H9 (cell line): ENCODE measurements around the gene TAF1. TPM values are rescaled to one million over a fixed set of nuclear protein-coding genes. Genes with fewer than 3 reads are reported as not detected.
"Not testable (repeated sequence)": the region's sequence is repeated elsewhere in the genome, so short reads cannot be mapped to it uniquely, and the experiment has no call there.

Experiments
- DNase-seq: peaks from one replicate; pipeline ENCODE4 v3.0.0-alpha.2; 2017
- H2AFZ ChIP-seq: one replicate; pipeline ENCODE4 v1.6.1; 2013; ENCODE audit warnings: mild to moderate bottlenecking, low read length, control low read depth, moderate library complexity
- H2AK5ac ChIP-seq: 2 replicates; pipeline ENCODE4 v1.6.1; 2013; ENCODE audit warnings: low read length, control low read depth, mixed read lengths; ENCODE audit not compliant: insufficient read length
- H2BK120ac ChIP-seq: one replicate; pipeline ENCODE4 v1.6.1; 2013; ENCODE audit warnings: low read depth, mild to moderate bottlenecking, low read length, control low read depth, inconsistent platforms; ENCODE audit not compliant: poor library complexity, severe bottlenecking
- H2BK12ac ChIP-seq: 2 replicates; pipeline ENCODE4 v1.6.1; 2013; ENCODE audit warnings: low read length, control low read depth, mixed read lengths, low read depth; ENCODE audit not compliant: insufficient read length
- H2BK15ac ChIP-seq: 2 replicates; pipeline ENCODE4 v1.6.1; 2013; ENCODE audit warnings: low read depth, low read length, control low read depth
- H2BK20ac ChIP-seq: one replicate; pipeline ENCODE4 v1.6.1; 2013; ENCODE audit warnings: low read depth, mild to moderate bottlenecking, low read length, control low read depth, inconsistent platforms; ENCODE audit not compliant: poor library complexity, severe bottlenecking
- H2BK5ac ChIP-seq: 2 replicates; pipeline ENCODE4 v1.6.1; 2013; ENCODE audit warnings: low read length, control low read depth, mixed read lengths; ENCODE audit not compliant: insufficient read length
- H3K14ac ChIP-seq: 2 replicates; pipeline ENCODE4 v1.6.1; 2013; ENCODE audit warnings: low read length, control low read depth; ENCODE audit not compliant: insufficient read depth
- H3K18ac ChIP-seq: 2 replicates; pipeline ENCODE4 v1.6.1; 2013; ENCODE audit warnings: low read depth, mild to moderate bottlenecking, mixed read lengths, low read length, control low read depth; ENCODE audit not compliant: insufficient read length
- H3K23ac ChIP-seq: 2 replicates; pipeline ENCODE4 v1.6.1; 2013; ENCODE audit warnings: low read length, control low read depth, mixed read lengths, low read depth; ENCODE audit not compliant: insufficient read length
- H3K23me2 ChIP-seq: 2 replicates; pipeline ENCODE4 v1.6.1; 2013; ENCODE audit warnings: low read depth, mild to moderate bottlenecking, mixed read lengths, low read length, control low read depth; ENCODE audit not compliant: insufficient read length, poor library complexity, severe bottlenecking
- H3K27ac ChIP-seq: 2 replicates; pipeline ENCODE4 v1.5.1; 2013; ENCODE audit warnings: low read length, control low read depth, mixed read lengths, low read depth; ENCODE audit not compliant: insufficient read length
- H3K27me3 ChIP-seq: 2 replicates; pipeline ENCODE4 v1.6.1; 2013; ENCODE audit warnings: low read length, control low read depth, inconsistent platforms; ENCODE audit not compliant: insufficient read depth
- H3K4ac ChIP-seq: 2 replicates; pipeline ENCODE4 v1.6.1; 2013; ENCODE audit warnings: low read depth, mild to moderate bottlenecking, control low read depth, inconsistent platforms, low read length, moderate library complexity
- H3K4me1 ChIP-seq: 2 replicates; pipeline ENCODE4 v1.6.1; 2013; ENCODE audit warnings: low read length, control low read depth, inconsistent platforms; ENCODE audit not compliant: insufficient read depth
- H3K4me2 ChIP-seq: 2 replicates; pipeline ENCODE4 v1.6.1; 2013; ENCODE audit warnings: low read length, control low read depth, mixed read lengths; ENCODE audit not compliant: insufficient read length, insufficient read depth
- H3K56ac ChIP-seq: 2 replicates; pipeline ENCODE4 v1.6.1; 2013; ENCODE audit warnings: low read depth, mild to moderate bottlenecking, mixed read lengths, low read length, control low read depth; ENCODE audit not compliant: insufficient read length
- H3K79me1 ChIP-seq: 2 replicates; pipeline ENCODE4 v1.6.1; 2013; ENCODE audit warnings: low read depth, mild to moderate bottlenecking, moderate library complexity, low read length, control low read depth, inconsistent platforms; ENCODE audit not compliant: insufficient read depth, poor library complexity, severe bottlenecking
- H3K79me2 ChIP-seq: 2 replicates; pipeline ENCODE4 v1.6.1; 2013; ENCODE audit warnings: low read length, control low read depth, inconsistent platforms; ENCODE audit not compliant: insufficient read depth
- H3K9ac ChIP-seq: 2 replicates; pipeline ENCODE4 v1.6.1; 2013; ENCODE audit warnings: low read length, control low read depth, mixed read lengths; ENCODE audit not compliant: insufficient read length; ENCODE audit errors: extremely low read depth
- H3K9me3 ChIP-seq: one replicate; pipeline ENCODE4 v1.6.1; 2013; ENCODE audit warnings: low read depth, low read length, inconsistent platforms; ENCODE audit not compliant: control insufficient read depth
- H3T11ph ChIP-seq: one replicate; pipeline ENCODE4 v1.6.1; 2013; ENCODE audit warnings: mild to moderate bottlenecking, low read length, control low read depth, inconsistent platforms
- H4K20me1 ChIP-seq: one replicate; pipeline ENCODE4 v1.6.1; 2013; ENCODE audit not compliant: control insufficient read depth, insufficient read length, insufficient read depth
- H4K5ac ChIP-seq: 2 replicates; pipeline ENCODE4 v1.6.1; 2013; ENCODE audit warnings: low read depth, mild to moderate bottlenecking, mixed read lengths, low read length, control low read depth; ENCODE audit not compliant: insufficient read length
- H4K8ac ChIP-seq: replicated peaks from 2 replicates; pipeline ENCODE4 v1.6.1; 2013; ENCODE audit warnings: low read length, control low read depth, mixed read lengths, low read depth; ENCODE audit not compliant: insufficient read length
- H4K91ac ChIP-seq: 2 replicates; pipeline ENCODE4 v1.6.1; 2013; ENCODE audit warnings: low read depth, mild to moderate bottlenecking, moderate library complexity, mixed read lengths, low read length, control low read depth; ENCODE audit not compliant: insufficient read length
- H3K27ac Mint-ChIP-seq, 3 experiments: 2 replicates in 2 of 3; 3 replicates in 1 of 3; pipeline ENCODE4 v1.8.0; 2020 to 2021; ENCODE audit warnings: mixed read lengths in 3 of 3, mild to moderate bottlenecking in 1 of 3, moderate library complexity in 1 of 3
- H3K27me3 Mint-ChIP-seq: 2 replicates; pipeline ENCODE4 v1.8.0; 2021; ENCODE audit warnings: low read depth, mild to moderate bottlenecking, moderate library complexity, mixed read lengths
- H3K36me3 Mint-ChIP-seq, 3 experiments: 2 replicates in 2 of 3; 3 replicates in 1 of 3; pipeline ENCODE4 v1.8.0; 2020 to 2021; ENCODE audit warnings: low read depth in 3 of 3, mixed read lengths in 3 of 3; ENCODE audit not compliant: insufficient read depth in 1 of 3
- H3K4me1 Mint-ChIP-seq, 2 experiments: 2 replicates each; pipeline ENCODE4 v1.8.0; 2020; ENCODE audit warnings: mixed read lengths in 2 of 2
- H3K4me3 Mint-ChIP-seq, 2 experiments: 2 replicates in 1 of 2; 3 replicates in 1 of 2; pipeline ENCODE4 v1.8.0; 2020 to 2021; ENCODE audit warnings: mild to moderate bottlenecking in 2 of 2, mixed read lengths in 2 of 2, moderate library complexity in 1 of 2
- H3K9me3 Mint-ChIP-seq, 2 experiments: 2 replicates in 1 of 2; 3 replicates in 1 of 2; pipeline ENCODE4 v1.8.0; 2020; ENCODE audit warnings: mild to moderate bottlenecking in 2 of 2, mixed read lengths in 2 of 2, moderate library complexity in 1 of 2
- WGBS: extraction: QIAGEN DNeasy Blood & Tissue Kit; methylation state at CpG from one replicate; pipeline ENCODE4 v1.1.7; 2013; ENCODE audit warnings: missing lambda C conversion rate, low lambda C conversion rate, mixed read lengths; ENCODE audit not compliant: insufficient read length; ENCODE audit errors: extremely low coverage; 5-methylcytosine and 5-hydroxymethylcytosine counted together
- total RNA-seq: library from RNA; stranded (reverse); gene quantifications from 2 replicates; pipeline ENCODE4 v1.2.1, GENCODE V29; 2021
- TF ChIP-seq, protein P1 (sequence below): fragments of 200-600 bp; sonication (generic); conservative IDR thresholded peaks from 3 replicates; pipeline ENCODE4 v1.8.0; 2021; ENCODE audit warnings: antibody characterized with exemption, mild to moderate bottlenecking

The TAF1 gene
- total RNA-seq, 1 experiment from 2014 or later, result 32.2 TPM

DNA sequence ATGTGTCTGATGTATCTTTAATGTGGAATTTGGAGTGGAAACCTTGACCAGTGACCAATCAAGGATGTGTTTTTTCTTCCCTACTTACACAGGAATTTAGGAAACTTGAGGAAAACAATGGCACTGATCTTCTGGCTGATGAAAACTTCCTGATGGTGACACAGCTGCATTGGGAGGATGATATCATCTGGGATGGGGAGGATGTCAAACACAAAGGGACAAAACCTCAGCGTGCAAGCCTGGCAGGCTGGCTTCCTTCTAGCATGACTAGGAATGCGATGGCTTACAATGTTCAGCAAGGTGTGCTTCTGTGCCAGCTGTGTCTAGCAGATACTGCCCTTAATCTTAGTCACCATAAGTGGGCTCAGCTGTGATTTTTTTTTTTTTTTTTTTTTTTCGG is 12.6 kb downstream of the TAF1 start:
- H2BK12ac ChIP-seq, result no peak overlapping the region
- no peak overlapping the region for H4K8ac ChIP-seq
- no CpG with 5 or more reads among the region's 3 CpGs for WGBS
- no peak overlapping the region for H3K14ac ChIP-seq
- no peaks in the 10 kb centered on the region for H3K4me1 Mint-ChIP-seq
- H3K23me2 ChIP-seq, result no peaks in the 10 kb centered on the region
- H3K27me3 ChIP-seq, result no peaks in the 10 kb centered on the region
- H2BK15ac ChIP-seq, result no peak overlapping the region
- H3K23ac ChIP-seq, result no peak overlapping the region
- H3K9me3 Mint-ChIP-seq, result peaks cover 67 to 73% of the 10 kb centered on the region in 2 experiments
- no peaks in the 10 kb centered on the region for H3K79me1 ChIP-seq
- H3K36me3 Mint-ChIP-seq, result peaks cover 56 to 88% (median 84%) of the 10 kb centered on the region in 3 experiments
- H3K56ac ChIP-seq, result no peak overlapping the region
- H2AK5ac ChIP-seq, result no peak overlapping the region
- no peak overlapping the region for H3K9ac ChIP-seq
- no peak overlapping the region for H3K4me2 ChIP-seq
- H3K4me1 ChIP-seq, result no peaks in the 10 kb centered on the region
- H3K27ac Mint-ChIP-seq, result no peak overlapping the region
- H3K4me3 Mint-ChIP-seq, result no peak overlapping the region
- H3K27me3 Mint-ChIP-seq, result no peaks in the 10 kb centered on the region
- TF ChIP-seq, protein P1, sequence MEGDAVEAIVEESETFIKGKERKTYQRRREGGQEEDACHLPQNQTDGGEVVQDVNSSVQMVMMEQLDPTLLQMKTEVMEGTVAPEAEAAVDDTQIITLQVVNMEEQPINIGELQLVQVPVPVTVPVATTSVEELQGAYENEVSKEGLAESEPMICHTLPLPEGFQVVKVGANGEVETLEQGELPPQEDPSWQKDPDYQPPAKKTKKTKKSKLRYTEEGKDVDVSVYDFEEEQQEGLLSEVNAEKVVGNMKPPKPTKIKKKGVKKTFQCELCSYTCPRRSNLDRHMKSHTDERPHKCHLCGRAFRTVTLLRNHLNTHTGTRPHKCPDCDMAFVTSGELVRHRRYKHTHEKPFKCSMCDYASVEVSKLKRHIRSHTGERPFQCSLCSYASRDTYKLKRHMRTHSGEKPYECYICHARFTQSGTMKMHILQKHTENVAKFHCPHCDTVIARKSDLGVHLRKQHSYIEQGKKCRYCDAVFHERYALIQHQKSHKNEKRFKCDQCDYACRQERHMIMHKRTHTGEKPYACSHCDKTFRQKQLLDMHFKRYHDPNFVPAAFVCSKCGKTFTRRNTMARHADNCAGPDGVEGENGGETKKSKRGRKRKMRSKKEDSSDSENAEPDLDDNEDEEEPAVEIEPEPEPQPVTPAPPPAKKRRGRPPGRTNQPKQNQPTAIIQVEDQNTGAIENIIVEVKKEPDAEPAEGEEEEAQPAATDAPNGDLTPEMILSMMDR, result no peak
- H2BK20ac ChIP-seq, result no peak overlapping the region
- DNase-seq, result no peak
- H3K9me3 ChIP-seq, result peaks cover 21% of the 10 kb centered on the region
- no peaks in the 10 kb centered on the region for H3K79me2 ChIP-seq
- no peak overlapping the region for H3K18ac ChIP-seq
- H3K4ac ChIP-seq, result no peak overlapping the region
- H3K27ac ChIP-seq, result no peak overlapping the region
- H3T11ph ChIP-seq, result no peak overlapping the region
- H4K91ac ChIP-seq, result no peak overlapping the region
- no peaks in the 10 kb centered on the region for H4K20me1 ChIP-seq
- H2AFZ ChIP-seq, result no peak overlapping the region
- H2BK120ac ChIP-seq, result no peak overlapping the region
- no peak overlapping the region for H2BK5ac ChIP-seq
- H4K5ac ChIP-seq, result no peak overlapping the region

DNA sequence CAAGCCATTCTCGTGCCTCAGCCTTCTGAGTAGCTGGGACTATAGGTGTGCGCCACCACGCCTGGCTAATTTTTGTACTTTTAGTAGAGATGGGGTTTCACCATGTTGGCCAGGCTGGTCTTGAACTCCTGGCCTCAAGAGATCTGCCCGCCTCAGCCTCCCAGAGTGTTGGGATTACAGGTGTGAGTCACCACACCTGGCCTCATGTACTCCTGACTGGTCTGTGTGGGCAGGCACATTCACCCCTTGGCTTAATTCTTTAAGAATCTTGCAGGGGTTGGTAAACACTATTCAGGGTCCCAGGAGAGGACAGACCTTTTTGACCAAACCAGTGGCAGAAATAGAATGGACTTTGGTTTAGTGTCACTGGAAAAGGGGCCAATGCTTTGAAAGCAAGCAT is 25.6 kb downstream of the TAF1 start:
- not testable (repeated sequence) for H2BK5ac ChIP-seq, H3K14ac ChIP-seq, DNase-seq, H3K4ac ChIP-seq, H2BK20ac ChIP-seq, H3K4me1 Mint-ChIP-seq, H4K8ac ChIP-seq, H2BK12ac ChIP-seq, H4K5ac ChIP-seq, H4K20me1 ChIP-seq, H3K79me2 ChIP-seq, H2AK5ac ChIP-seq, H3K4me1 ChIP-seq, H3K18ac ChIP-seq, H3K27ac ChIP-seq, H3K4me2 ChIP-seq, H2AFZ ChIP-seq, H3K27ac Mint-ChIP-seq, H3K23ac ChIP-seq, H3K27me3 ChIP-seq, H3K4me3 Mint-ChIP-seq, H2BK15ac ChIP-seq, H3K9ac ChIP-seq, H3T11ph ChIP-seq, H3K27me3 Mint-ChIP-seq, H3K9me3 ChIP-seq, H4K91ac ChIP-seq, H3K79me1 ChIP-seq, H3K23me2 ChIP-seq, H3K56ac ChIP-seq, H2BK120ac ChIP-seq
- no CpG with 5 or more reads among the region's 4 CpGs for WGBS
- Mint-ChIP-seq H3K36me3 (peaks cover 47 to 88% (median 82%) of the 10 kb centered on the region in 3 experiments), H3K9me3 (peaks cover 63 to 73% of the 10 kb centered on the region in 2 experiments)
